SH-SY5Y (cell line): ENCODE data around the gene KCNJ1.

Experiments
- GATA2 ChIP-seq: IDR thresholded peaks from 2 replicates; pipeline ENCODE4 v1.6.1; 2011; ENCODE audit warnings: mild to moderate bottlenecking, low read depth, low read length
- GATA3 ChIP-seq: IDR thresholded peaks from 2 replicates; pipeline ENCODE4 v1.6.1; 2011; ENCODE audit warnings: low read depth, mild to moderate bottlenecking, low read length, moderate library complexity

DNA sequence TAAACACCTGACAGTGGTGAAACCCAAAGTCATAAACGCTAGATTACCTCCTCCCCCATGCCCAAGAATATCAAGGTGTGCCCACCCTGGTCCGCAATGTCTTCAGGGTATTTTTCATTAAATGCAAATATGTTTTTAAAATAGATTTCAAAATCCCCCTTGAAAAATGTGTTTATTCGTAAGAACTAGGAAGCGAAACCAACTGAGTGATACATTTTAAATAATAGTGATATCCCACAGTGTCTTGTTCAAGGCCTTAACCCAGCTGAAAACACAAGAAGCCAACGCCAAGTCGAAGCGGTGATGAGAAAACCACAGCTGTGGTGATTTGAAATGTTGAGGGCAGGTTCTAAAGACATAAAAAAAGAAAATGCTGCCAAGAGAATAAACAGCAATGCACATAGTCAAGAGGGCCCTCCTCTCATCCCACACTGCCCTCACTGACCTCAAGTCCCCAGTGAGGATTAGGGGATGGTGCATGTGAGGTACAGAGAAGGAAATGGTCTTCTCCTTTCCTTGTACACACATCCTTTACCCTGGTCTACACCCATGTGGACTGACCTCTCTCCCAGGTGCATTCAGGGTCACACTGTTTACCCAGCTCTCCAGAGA is 25.5 kb downstream of the KCNJ1 start:
- TF ChIP-seq GATA2 (no peak), GATA3 (no peak)
